ENCODE data around the gene PCYOX1L. TPM values are rescaled to one million over a fixed set of nuclear protein-coding genes. Genes with fewer than 3 reads are reported as not detected.
"Not testable (repeated sequence)": the region's sequence is repeated elsewhere in the genome, so short reads cannot be mapped to it uniquely, and the experiment has no call there.

PCYOX1L gene
- polyA plus RNA-seq, 3 donors, result 9.8 to 31.8 (median 13.5) TPM

DNA sequence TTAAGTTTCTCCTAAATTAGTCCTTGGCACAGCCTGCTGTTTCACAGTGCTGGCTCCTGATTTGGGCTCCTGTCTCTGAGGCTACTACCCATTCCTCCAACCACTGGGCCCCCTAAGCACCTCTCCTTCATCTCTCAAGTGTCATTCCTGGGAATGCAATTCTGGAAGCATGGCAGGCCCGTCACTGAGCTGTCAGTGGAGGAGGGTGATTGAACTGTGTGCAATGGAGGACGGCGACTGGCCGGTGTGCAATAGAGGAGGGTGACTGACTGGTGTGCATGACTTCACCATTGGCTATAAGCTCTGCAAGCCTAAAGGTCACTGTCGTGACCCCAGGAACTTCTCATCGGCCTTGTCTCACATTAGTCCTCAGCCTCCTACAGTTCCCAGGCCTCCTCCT is 33.7 kb downstream of the PCYOX1L start:
- no peak overlapping the region for H2AFZ ChIP-seq (ENCODE audit: insufficient read depth, low read depth, low read length, poor library complexity, severe bottlenecking)
- H3K4me1 Mint-ChIP-seq, result no peaks in the 10 kb centered on the region
- no peak overlapping the region for H3K27ac ChIP-seq (ENCODE audit: low read depth in 1 of 2, low read length in 2 of 2)
- H3K4me3 ChIP-seq (replicated peaks in 1 of 3; ENCODE audit: low read depth in 2 of 3, low read length in 3 of 3), result no peak overlapping the region
- H3K27me3 ChIP-seq (ENCODE audit: control insufficient read depth in 2 of 2, insufficient read depth in 2 of 2, low read length in 2 of 2), result no peaks in the 10 kb centered on the region
- no peaks in the 10 kb centered on the region for H4K20me1 ChIP-seq (ENCODE audit: insufficient read depth, low read length)
- H3K4me2 ChIP-seq (replicated peaks; ENCODE audit: extremely low read depth, low read length, poor library complexity, severe bottlenecking), result no peak overlapping the region
- no peaks in the 10 kb centered on the region for H3K4me1 ChIP-seq (ENCODE audit: control insufficient read depth in 1 of 2, insufficient read depth in 2 of 2, low read length in 2 of 2)
- H3K36me3 ChIP-seq (replicated peaks in 1 of 2; ENCODE audit: control insufficient read depth in 1 of 2, insufficient read depth in 2 of 2, low read length in 2 of 2), result no peaks in the 10 kb centered on the region
- no peak overlapping the region for H3K27ac Mint-ChIP-seq
- no peaks in the 10 kb centered on the region for H3K9me3 ChIP-seq (replicated peaks in 1 of 2; ENCODE audit: control insufficient read depth in 1 of 2, insufficient read depth in 1 of 2, low read length in 2 of 2)
- H3K27me3 Mint-ChIP-seq (ENCODE audit: low read depth in 3 of 3), result peaks cover 0 to 4% (median 0%) of the 10 kb centered on the region in 3 donors
- intact Hi-C loops (cut with micrococcal nuclease), result no loop called here
- no peaks in the 10 kb centered on the region for H3K36me3 Mint-ChIP-seq
- no peak overlapping the region for H3K9ac ChIP-seq (ENCODE audit: insufficient read depth, low read length, poor library complexity, severe bottlenecking)
- H3K9me3 Mint-ChIP-seq, result no peaks in the 10 kb centered on the region
- no peak overlapping the region for H3K4me3 Mint-ChIP-seq
- TF ChIP-seq, protein P1, sequence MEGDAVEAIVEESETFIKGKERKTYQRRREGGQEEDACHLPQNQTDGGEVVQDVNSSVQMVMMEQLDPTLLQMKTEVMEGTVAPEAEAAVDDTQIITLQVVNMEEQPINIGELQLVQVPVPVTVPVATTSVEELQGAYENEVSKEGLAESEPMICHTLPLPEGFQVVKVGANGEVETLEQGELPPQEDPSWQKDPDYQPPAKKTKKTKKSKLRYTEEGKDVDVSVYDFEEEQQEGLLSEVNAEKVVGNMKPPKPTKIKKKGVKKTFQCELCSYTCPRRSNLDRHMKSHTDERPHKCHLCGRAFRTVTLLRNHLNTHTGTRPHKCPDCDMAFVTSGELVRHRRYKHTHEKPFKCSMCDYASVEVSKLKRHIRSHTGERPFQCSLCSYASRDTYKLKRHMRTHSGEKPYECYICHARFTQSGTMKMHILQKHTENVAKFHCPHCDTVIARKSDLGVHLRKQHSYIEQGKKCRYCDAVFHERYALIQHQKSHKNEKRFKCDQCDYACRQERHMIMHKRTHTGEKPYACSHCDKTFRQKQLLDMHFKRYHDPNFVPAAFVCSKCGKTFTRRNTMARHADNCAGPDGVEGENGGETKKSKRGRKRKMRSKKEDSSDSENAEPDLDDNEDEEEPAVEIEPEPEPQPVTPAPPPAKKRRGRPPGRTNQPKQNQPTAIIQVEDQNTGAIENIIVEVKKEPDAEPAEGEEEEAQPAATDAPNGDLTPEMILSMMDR (IDR thresholded peaks at IDR 0.05), result no peak
- H3K79me2 ChIP-seq (ENCODE audit: insufficient read depth, low read length), result no peaks in the 10 kb centered on the region
- 100% methylated on average over 6 of the region's 6 CpGs for WGBS (ENCODE audit: insufficient coverage)
- DNase-seq, result no peak

DNA sequence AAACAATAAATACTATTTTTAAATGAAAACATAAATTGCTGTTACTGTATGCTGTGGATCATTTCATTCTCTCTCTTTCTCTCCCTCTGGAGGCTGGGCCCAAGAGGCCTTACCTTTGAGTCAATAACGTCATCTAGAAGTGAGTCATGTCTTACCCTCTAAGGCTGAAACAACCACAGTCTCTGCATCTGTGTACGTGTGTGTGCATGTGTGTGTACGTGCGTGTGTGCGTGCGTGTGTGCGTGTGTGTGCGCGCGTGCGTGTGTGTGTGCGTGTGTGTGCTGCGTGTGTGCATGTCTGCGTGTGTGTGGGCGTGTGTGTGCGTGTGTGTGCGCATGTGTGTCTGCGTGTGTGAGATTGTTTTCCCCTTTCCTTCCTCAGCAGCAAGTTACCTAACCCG is 34.9 kb downstream of the PCYOX1L start:
- intact Hi-C loops (cut with micrococcal nuclease), result no loop called here
- TF ChIP-seq, protein P1 (IDR thresholded peaks at IDR 0.05), result no peak
- no peaks in the 10 kb centered on the region for H3K36me3 Mint-ChIP-seq

DNA sequence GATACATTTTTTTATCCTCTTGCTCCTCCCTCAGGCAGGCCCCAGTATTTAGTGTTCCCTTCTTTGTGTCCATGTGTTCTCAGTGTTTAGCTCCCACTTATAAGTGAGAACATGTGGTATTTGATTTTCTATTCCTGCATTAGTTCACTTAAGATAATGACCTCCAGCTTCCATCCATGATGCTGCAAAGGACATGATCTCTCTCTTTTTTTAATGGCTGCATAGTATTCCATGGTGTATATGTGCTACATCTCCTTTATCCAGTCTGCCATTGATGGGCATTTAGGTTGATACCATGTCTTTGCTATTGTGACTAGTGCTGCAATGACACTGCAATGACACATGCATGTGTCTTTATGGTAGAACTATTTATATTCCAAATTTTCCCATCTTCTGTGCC is 37.1 kb downstream of the PCYOX1L start:
- H2AFZ ChIP-seq (ENCODE audit: insufficient read depth, low read depth, low read length, poor library complexity, severe bottlenecking); H3K27me3 Mint-ChIP-seq (ENCODE audit: low read depth in 3 of 3); H3K36me3 Mint-ChIP-seq; intact Hi-C loops (cut with micrococcal nuclease); H3K4me3 ChIP-seq (replicated peaks in 1 of 3; ENCODE audit: low read depth in 2 of 3, low read length in 3 of 3); H4K20me1 ChIP-seq (ENCODE audit: insufficient read depth, low read length); H3K9me3 ChIP-seq (replicated peaks in 1 of 2; ENCODE audit: control insufficient read depth in 1 of 2, insufficient read depth in 1 of 2, low read length in 2 of 2); DNase-seq; H3K36me3 ChIP-seq (replicated peaks in 1 of 2; ENCODE audit: control insufficient read depth in 1 of 2, insufficient read depth in 2 of 2, low read length in 2 of 2); H3K4me2 ChIP-seq (replicated peaks; ENCODE audit: extremely low read depth, low read length, poor library complexity, severe bottlenecking); H3K27ac Mint-ChIP-seq; H3K9me3 Mint-ChIP-seq; H3K9ac ChIP-seq (ENCODE audit: insufficient read depth, low read length, poor library complexity, severe bottlenecking); H3K4me3 Mint-ChIP-seq; H3K27ac ChIP-seq (ENCODE audit: low read depth in 1 of 2, low read length in 2 of 2); H3K4me1 Mint-ChIP-seq; H3K79me2 ChIP-seq (ENCODE audit: insufficient read depth, low read length); H3K4me1 ChIP-seq (ENCODE audit: control insufficient read depth in 1 of 2, insufficient read depth in 2 of 2, low read length in 2 of 2); H3K27me3 ChIP-seq (ENCODE audit: control insufficient read depth in 2 of 2, insufficient read depth in 2 of 2, low read length in 2 of 2): not testable (repeated sequence)

More for the DNA sequence above, 34.9 kb downstream of the PCYOX1L start:
- no peaks in the 10 kb centered on the region for H3K4me1 ChIP-seq (ENCODE audit: control insufficient read depth in 1 of 2, insufficient read depth in 2 of 2, low read length in 2 of 2)
- H3K4me2 ChIP-seq (replicated peaks; ENCODE audit: extremely low read depth, low read length, poor library complexity, severe bottlenecking), result no peak overlapping the region
- Mint-ChIP-seq H3K9me3 (no peaks in the 10 kb centered on the region), H3K4me3 (no peak overlapping the region), H3K27me3 (ENCODE audit: low read depth in 3 of 3) (peaks cover 0 to 4% (median 0%) of the 10 kb centered on the region in 3 donors), H3K4me1 (no peaks in the 10 kb centered on the region), H3K27ac (no peak overlapping the region)
- H3K9ac ChIP-seq (ENCODE audit: insufficient read depth, low read length, poor library complexity, severe bottlenecking), result no peak overlapping the region
- no peaks in the 10 kb centered on the region for H3K9me3 ChIP-seq (replicated peaks in 1 of 2; ENCODE audit: control insufficient read depth in 1 of 2, insufficient read depth in 1 of 2, low read length in 2 of 2)
- no peaks in the 10 kb centered on the region for H3K36me3 ChIP-seq (replicated peaks in 1 of 2; ENCODE audit: control insufficient read depth in 1 of 2, insufficient read depth in 2 of 2, low read length in 2 of 2)
- no peaks in the 10 kb centered on the region for H3K27me3 ChIP-seq (ENCODE audit: control insufficient read depth in 2 of 2, insufficient read depth in 2 of 2, low read length in 2 of 2)
- WGBS (ENCODE audit: insufficient coverage), result 66% methylated on average over 2 of the region's 19 CpGs
- H3K4me3 ChIP-seq (replicated peaks in 1 of 3; ENCODE audit: low read depth in 2 of 3, low read length in 3 of 3), result no peak overlapping the region
- no peak for DNase-seq
- H3K79me2 ChIP-seq (ENCODE audit: insufficient read depth, low read length), result no peaks in the 10 kb centered on the region
- H3K27ac ChIP-seq (ENCODE audit: low read depth in 1 of 2, low read length in 2 of 2), result no peak overlapping the region
- no peaks in the 10 kb centered on the region for H4K20me1 ChIP-seq (ENCODE audit: insufficient read depth, low read length)
- no peak overlapping the region for H2AFZ ChIP-seq (ENCODE audit: insufficient read depth, low read depth, low read length, poor library complexity, severe bottlenecking)

Measured in CD14-positive monocyte (primary cell).